Dedifferentiated amniotic fluid mesenchymal stem cell (primary cell): ENCODE results near the gene ONECUT3.

Experiments
- DNase-seq: peaks from one replicate; pipeline ENCODE4 v3.0.0-alpha.2; 2016; ENCODE audit errors: extremely low spot score

ONECUT3 gene

GRCh38 chr19:1814833-1815604 is 61.7 kb downstream of the ONECUT3 start:
- no peak for DNase-seq

- DNase-seq, result no peak
Observed at GRCh38 chr19:1815605-1816529, 62.6 kb downstream of the ONECUT3 start.

DNA sequence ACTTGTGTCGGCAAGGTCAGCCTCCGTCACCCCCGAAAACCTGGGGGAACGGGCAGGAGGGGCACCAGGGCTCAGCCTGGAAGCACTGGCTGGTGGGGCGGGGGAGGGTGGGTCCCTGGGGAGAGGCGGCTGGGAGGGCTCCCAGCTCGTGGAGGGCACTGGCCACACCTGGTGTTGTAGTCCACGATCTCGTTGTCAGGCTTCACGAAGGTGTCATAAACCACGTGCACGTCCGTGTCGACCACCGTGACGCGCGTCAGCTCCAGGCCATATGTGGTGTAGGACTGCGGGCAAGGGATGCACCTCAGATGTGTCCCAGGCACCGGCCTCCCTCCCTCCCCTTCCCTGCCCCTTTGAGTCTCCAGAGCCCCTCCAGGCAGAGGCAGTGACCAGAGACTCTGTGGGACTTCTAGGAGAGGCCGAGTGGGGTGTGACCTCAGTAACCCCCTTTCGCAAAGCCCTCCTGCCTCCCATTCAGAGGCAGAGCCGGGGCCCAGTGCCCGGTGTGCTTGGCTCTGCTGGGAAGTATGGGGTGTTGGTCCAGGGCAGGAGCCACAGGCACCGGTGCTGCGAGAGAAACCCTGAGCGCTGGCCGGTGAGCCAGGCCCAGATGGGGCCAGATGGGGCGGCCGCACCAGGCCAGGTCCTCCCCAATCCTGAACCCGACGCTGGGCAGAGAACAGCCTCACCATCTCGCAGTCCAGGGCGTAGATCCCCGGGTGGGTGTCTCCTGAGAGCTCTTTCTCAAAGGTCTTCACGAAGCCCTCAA is 63.4 kb downstream of the ONECUT3 start:
- no peak for DNase-seq

GRCh38 chr19:1817553-1818179 is 64.4 kb downstream of the ONECUT3 start:
- no peak for DNase-seq

DNA sequence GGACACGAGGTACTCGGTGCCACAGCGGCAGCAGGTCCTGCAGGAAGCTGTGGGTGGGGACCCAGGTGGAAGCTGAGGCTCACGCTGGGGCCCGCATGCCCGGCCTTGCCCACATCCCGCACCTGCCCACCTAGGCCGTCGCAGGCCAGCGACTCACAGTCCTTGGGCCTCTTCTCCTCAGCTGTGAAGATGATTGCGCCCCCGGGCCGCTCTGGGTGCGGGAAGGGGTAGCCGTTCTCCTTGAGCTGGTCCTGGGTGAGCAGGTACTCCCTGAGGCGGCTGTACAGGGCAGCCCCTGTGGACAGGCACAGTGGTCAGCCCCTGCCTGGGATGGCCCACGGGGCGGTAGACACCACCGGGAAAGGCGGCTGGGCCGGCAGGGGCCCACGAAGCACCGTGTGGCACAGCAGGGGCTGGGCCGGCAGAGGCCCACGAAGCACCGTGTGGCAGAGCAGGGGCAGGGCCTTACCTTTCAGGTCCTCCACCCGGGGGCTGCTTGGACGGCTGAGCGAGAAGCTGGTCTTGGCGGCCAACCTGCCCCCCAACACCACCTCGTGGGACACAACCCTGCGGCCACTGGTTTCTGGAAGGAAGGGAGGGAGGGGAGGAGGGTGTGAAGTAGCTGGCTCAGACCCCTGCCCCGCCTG is 65.4 kb downstream of the ONECUT3 start:
- DNase-seq, result no peak

DNA sequence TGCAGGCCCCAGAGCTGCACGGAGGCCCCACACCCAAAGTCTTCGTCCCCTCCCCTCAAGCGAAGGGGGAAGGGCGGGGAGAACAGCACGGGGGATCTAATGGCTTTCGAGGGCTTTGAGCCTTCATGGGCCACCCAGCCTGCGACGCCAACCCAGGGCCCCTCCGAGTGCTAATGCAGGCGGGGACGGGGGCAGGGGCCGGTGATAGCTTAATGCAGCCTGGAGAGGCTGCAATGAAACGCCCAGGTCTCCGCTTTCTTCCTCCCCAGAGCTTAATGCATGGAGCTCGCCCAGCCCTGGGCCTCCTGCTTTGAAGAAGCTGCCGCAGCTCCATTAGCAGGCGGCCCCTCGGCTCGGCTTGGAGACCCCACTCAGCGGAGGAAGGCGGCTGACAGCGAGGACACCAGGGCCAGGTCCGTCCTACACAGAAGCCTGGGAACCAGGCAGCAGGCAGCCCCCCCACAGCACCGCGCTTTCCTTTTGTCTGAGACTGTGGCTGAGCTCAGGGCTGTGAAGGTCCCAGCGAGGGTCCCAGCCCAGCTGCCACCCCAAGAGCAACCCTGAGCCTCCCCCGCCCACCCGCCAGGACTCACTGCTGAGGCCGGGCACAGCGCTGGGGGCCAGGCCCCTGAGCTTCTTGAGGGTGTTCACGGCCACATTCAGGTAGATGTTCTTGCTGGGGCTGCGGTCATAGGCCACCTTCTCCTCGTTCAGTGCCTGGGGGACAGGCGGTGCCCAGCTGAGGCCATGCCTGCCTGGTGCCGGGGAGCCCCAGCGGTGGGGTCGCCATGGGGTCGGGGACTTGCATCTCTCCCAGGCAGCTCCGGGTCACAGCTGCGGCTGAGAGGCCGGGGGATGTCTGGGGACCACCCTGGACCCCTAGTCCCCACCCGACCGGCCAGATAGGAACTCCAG is 66.3 kb downstream of the ONECUT3 start:
- no peak for DNase-seq

- DNase-seq, result no peak
Observed at GRCh38 chr19:1822210-1822609, 68.9 kb downstream of the ONECUT3 start.

GRCh38 chr19:1823020-1823419 is 69.7 kb downstream of the ONECUT3 start:
- DNase-seq, result no peak

- DNase-seq, result no peak
Observed at GRCh38 chr19:1823539-1824251, 70.4 kb downstream of the ONECUT3 start.

DNA sequence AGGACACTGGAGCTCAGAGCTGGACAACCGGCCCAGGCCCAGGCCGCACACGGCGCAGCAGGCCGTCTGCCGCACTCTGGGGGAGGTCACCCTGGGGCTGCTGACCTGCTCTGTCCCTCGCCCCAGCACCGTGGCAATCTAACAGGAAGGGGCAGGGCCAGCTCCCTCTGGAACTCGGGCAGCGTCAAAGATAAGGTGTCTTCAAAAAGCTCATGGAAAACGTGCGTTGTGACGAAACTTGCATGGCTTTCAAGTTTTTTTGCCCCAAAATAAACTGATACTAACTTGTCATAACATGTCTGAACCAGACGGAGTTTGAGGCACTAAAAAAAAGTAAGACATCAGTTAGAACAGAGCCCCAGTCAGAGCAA is 70.9 kb downstream of the ONECUT3 start:
- DNase-seq, result no peak

GRCh38 chr19:1825909-1826556 is 72.7 kb downstream of the ONECUT3 start:
- peak; percentile 52 for DNase-seq

- DNase-seq, result no peak
Observed at GRCh38 chr19:1826557-1827521, 73.5 kb downstream of the ONECUT3 start.

DNA sequence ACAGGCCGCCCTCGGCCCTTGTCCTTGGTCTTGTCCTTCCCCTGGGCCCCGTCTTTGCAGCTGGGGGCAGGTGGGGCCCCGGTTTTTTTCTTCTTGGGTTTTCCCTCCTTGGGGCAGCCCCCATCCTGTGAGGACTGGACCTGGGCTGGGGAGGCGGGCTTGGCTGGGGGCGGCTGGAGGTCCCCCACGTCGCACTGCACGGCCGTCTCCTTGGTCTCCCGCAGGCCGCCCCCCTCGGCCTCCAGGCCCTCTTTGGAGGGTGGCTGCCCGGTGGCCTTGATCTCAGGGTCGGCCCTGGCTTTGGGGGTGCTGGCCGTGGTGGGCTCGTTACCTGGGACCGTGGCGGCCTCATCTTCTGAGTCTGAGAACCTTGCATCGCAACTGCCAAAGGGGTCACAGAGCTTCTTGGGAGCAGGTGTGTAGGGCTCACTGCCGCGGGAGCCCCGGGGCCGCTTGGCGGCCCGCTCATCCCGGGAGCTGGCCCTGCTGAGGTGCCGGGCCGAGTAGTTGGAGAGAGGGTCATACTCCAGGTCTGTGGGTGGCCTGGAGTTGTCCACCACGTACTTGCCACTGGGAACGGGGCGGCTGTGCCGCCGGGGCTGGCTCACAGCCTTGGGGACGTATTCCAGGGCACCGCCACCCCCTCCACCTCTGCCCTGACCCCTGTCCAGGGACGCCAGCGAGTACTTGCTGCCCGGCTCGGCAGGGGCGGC is 74.4 kb downstream of the ONECUT3 start:
- DNase-seq, result no peak

DNA sequence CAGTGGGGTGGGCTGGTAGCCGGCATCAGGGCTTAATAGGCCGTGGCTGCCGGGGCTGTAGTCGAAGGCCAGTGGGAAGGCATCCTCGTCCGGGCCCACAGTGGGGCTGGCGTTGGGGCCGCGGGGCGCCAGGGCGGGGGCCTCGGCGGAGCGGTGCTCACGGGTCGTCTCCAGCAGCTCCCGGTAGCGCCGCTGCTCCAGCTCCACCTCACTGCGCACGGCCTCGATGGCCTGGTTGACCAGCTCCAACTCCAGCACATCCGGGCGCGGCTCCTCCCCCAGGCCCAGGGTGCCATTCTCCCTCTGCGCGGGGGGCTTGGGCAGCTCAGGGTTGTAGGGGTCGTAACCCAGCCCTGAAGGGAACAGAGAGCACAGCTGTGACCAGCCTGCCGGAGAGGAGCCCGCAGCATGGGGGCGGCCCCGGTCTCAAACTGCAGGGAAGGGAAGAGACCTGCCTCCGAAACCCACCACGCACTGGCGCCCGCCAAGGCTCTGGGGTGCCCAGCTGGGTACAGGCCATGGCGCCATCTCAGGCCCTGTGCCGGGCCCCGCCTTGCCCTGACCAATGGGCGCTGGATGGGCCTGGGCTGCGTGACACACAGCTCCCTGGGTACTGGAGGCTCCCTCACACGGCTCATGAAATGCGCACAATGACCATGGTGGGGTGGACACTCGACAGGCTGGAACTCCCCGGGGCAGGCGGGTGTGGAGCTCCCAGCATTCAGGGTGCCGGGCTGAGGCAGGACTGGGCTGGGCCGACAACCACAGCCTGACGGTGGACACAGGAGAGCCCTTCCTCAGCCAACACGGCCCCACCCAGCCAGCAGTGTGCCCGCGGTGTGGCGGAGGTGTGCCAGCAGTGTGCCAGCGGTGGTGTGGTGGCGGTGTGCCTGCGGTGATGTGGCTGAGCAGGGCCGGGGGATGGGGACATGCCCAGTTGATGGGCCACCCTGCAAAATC is 75.3 kb downstream of the ONECUT3 start:
- DNase-seq, result no peak

DNA sequence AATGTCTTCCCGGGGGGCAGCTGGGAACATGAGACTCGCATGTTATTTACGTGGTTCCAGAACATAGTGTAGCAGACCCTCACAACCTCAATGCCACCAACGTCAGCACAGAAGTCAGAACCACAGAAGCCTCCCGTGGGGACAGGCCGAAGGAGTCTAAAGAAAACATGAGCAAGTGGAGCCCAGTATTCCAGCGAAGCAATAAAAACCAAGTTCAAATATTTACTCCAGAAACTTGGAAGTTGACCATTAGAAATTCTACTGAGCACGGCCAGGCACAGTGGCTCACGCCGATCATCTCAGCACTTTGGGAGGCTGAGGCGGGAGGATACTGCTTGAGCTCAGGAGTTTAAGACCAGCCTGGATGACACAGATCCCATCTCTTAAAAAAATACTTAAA is 76.7 kb downstream of the ONECUT3 start:
- no peak for DNase-seq

GRCh38 chr19:1830568-1830967 is 77.3 kb downstream of the ONECUT3 start:
- no peak for DNase-seq
